HUES64 (cell line): Measurements from ENCODE around the gene ENOSF1.
A peak's percentile ranks its signal among the peaks of the same experiment; 100 is the strongest.

ENCODE experiments used
- H3K27ac ChIP-seq: 2 replicates; pipeline ENCODE4 v1.7.0; 2013; ENCODE audit warnings: low read depth, low read length, inconsistent platforms
- H3K27me3 ChIP-seq: 2 replicates; pipeline ENCODE4 v1.6.1; 2013; ENCODE audit warnings: mild to moderate bottlenecking, low read length; ENCODE audit not compliant: insufficient read depth
- H3K36me3 ChIP-seq: 2 replicates; pipeline ENCODE4 v1.6.1; 2013; ENCODE audit warnings: mild to moderate bottlenecking, low read length; ENCODE audit not compliant: insufficient read depth
- H3K4me1 ChIP-seq: 2 replicates; pipeline ENCODE4 v1.6.1; 2013; ENCODE audit warnings: mild to moderate bottlenecking, low read length, moderate library complexity; ENCODE audit not compliant: insufficient read depth
- H3K4me3 ChIP-seq: 2 replicates; pipeline ENCODE4 v1.5.1; 2013; ENCODE audit warnings: mild to moderate bottlenecking, low read length, moderate library complexity
- H3K9ac ChIP-seq: 2 replicates; pipeline ENCODE4 v1.6.1; 2013; ENCODE audit warnings: mild to moderate bottlenecking, low read depth, low read length
- H3K9me3 ChIP-seq: 2 replicates; pipeline ENCODE4 v1.6.1; 2013; ENCODE audit warnings: low read depth, low read length; ENCODE audit not compliant: insufficient read depth
- WGBS: fragments of 150-250, 120-280 bp; methylation state at CpG from one replicate; pipeline ENCODE4 v1.1.7; 2013; ENCODE audit warnings: missing lambda C conversion rate; 5-methylcytosine and 5-hydroxymethylcytosine counted together

The ENOSF1 gene

DNA sequence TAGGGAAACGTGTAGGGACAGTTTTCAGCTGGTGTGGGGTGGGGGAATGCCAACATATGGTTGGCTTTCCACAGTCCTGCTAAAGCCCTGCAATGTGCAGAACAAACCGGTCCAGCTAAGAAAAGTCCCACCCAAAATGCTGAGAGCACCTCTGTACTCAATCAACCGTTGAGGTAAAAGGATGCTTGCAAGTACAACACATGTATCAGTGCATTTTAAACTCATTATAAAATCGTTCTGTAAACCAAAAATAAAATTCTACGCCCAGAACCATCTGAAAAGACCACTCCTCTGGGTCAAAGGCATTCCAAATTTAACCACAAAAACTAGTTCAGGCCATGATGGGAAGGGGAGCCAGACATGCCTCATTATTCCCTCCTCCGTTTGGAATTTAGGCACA is 57.0 kb downstream of the ENOSF1 start:
- 85% methylated on average over 6 of the region's 6 CpGs for WGBS
- H3K4me1 ChIP-seq: peaks cover 7% of the 10 kb centered on the region
- no peak overlapping the region for H3K9ac ChIP-seq
- H3K36me3 ChIP-seq: peaks cover 16% of the 10 kb centered on the region
- no peak overlapping the region for H3K27ac ChIP-seq
- H3K27me3 ChIP-seq: no peaks in the 10 kb centered on the region
- H3K9me3 ChIP-seq: no peaks in the 10 kb centered on the region
- H3K4me3 ChIP-seq: no peak overlapping the region

DNA sequence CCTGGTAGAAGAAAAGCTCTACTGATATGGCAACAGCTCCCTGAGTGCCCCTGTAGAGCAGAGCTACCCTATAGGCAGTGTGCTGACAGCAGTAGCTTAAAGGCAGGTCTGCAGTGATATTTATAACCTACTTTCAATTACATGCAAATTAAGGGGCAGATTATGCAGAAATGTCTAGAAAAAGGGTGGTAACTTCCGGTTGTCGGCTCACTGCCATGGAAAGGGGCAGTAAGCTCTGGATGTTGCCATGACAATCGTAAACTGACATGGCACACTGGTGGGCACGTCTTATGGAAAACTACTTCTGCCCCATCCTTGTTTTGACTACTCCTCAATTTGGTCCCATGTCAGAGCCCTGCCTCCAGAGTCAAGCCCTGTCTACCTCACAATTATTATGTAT is 57.8 kb downstream of the ENOSF1 start:
- Histone ChIP-seq H3K9ac (no peak overlapping the region), H3K27ac (no peak overlapping the region), H3K36me3 (peaks cover 8% of the 10 kb centered on the region), H3K27me3 (no peaks in the 10 kb centered on the region), H3K4me1 (peaks cover 7% of the 10 kb centered on the region), H3K4me3 (no peak overlapping the region), H3K9me3 (no peaks in the 10 kb centered on the region)
- WGBS: 96% methylated on average over 4 of the region's 4 CpGs

DNA sequence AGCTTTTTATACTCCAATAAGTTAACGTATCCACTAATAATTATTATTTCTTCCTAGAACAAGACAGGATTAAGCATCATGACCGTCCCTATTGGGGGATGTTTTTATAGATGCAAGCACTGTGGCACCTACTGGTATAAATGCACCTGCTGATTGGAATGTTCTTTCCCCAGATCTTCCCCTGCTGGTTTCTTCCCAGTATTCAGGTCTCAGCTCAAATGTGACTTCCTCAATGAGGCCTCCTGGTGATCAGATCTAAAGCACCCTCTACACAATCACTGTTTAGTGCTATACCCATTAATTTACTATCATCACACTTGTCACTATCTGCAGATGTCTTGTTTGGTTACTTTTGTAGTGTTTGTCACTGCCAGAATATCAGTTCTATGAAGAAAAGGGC is 58.9 kb downstream of the ENOSF1 start:
- peaks cover 4% of the 10 kb centered on the region for H3K4me1 ChIP-seq
- no peak overlapping the region for H3K9ac ChIP-seq
- no peaks in the 10 kb centered on the region for H3K27me3 ChIP-seq
- no peak overlapping the region for H3K27ac ChIP-seq
- WGBS: 89% methylated on average over 1 of the region's 2 CpGs
- H3K4me3 ChIP-seq: no peak overlapping the region
- no peaks in the 10 kb centered on the region for H3K36me3 ChIP-seq
- no peaks in the 10 kb centered on the region for H3K9me3 ChIP-seq

DNA sequence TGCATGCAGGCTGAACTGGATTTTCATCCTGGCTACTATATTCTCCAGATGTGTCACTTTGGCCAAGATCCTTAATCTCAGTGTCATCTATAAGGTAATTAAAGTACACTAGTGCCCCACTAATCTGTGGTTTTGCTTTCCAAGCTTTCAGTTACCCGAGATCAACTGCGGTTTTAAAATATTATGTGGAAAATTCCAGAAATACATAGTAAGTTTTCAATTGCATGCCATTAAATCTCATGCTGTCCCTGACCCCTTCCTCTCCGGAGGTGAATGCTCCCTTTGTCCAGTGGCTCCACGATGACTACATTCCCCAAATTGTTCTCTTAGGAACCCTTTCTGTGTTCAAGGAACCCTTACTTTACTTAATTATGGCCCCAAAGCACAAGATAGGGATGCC is 60.3 kb downstream of the ENOSF1 start:
- H3K9me3 ChIP-seq: no peaks in the 10 kb centered on the region

DNA sequence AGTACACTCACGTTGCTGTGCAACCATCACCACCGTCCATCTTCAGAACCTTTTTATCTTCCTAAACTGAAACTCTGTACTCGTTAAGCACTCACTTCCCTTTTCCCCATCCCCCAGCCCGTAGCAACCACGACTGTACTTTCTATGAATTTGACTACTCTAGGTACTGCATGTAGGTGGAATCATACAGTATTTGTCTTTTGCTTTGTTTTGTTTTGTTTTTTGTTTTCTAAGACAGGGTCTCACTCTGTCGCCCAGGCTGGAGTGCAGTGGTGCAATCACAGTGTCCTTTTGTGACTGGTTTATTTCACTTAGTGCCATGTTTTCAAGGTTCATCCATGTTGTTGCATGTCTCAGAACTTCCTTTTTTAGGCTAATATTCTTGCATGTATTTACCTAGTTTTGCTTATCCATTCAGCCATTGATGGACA is 62.0 kb downstream of the ENOSF1 start:
- H3K36me3 ChIP-seq: no peaks in the 10 kb centered on the region
- no peaks in the 10 kb centered on the region for H3K27me3 ChIP-seq
- H3K9ac ChIP-seq: no peak overlapping the region
- 77% methylated on average over 5 of the region's 6 CpGs for WGBS
- no peak overlapping the region for H3K27ac ChIP-seq
- H3K9me3 ChIP-seq: no peaks in the 10 kb centered on the region
- H3K4me3 ChIP-seq: no peak overlapping the region
- peaks cover 4% of the 10 kb centered on the region for H3K4me1 ChIP-seq

More for the DNA sequence above, 60.3 kb downstream of the ENOSF1 start:
- Histone ChIP-seq H3K36me3 (no peaks in the 10 kb centered on the region), H3K27me3 (no peaks in the 10 kb centered on the region), H3K4me1 (peaks cover 4% of the 10 kb centered on the region), H3K4me3 (no peak overlapping the region), H3K9ac (no peak overlapping the region), H3K27ac (no peak overlapping the region)
- WGBS: 88% methylated on average over 4 of the region's 4 CpGs

DNA sequence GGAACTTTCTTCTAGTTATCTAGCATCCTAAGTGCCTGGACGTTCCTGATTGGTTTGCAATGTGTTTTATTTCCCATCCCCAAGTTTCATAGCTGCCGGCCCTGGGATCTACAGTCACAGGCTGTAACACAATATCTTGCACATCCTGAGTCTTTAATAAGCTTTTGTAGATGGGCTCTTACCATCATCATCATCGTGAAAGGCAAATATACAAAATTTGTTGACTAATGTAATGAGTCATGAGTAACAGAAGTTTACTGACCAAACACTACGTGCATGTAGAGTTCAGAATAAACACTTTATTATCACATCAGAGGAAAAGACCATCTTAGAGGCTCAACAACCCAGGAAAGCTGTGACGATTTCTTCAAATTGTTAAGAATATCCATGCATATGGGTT is 63.1 kb downstream of the ENOSF1 start:
- Histone ChIP-seq H3K27ac (no peak overlapping the region), H3K27me3 (no peaks in the 10 kb centered on the region), H3K9ac (no peak overlapping the region), H3K4me3 (no peak overlapping the region), H3K4me1 (peaks cover 4% of the 10 kb centered on the region), H3K9me3 (no peaks in the 10 kb centered on the region), H3K36me3 (no peaks in the 10 kb centered on the region)
- WGBS: 95% methylated on average over 4 of the region's 5 CpGs

DNA sequence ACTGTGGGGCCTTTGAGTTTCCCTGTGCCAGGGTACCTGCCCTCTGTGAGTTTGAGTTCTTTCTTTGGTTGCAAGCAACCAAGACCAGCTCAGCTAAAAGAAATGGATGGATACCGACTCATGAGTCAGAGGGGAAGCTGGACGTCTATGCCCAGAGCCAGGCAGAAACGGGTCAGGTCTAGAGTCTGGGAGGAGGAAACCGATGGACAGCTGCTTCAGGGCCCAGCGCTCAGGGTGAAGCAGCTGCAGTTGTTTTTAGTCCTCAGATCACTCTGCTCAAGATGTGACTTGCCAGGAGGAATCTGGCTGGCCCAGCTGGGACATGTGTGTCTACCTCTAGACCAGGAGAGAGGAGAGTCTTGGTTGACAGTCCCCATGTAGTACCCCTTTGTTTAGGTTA is 65.1 kb downstream of the ENOSF1 start:
- Histone ChIP-seq H3K27me3 (no peaks in the 10 kb centered on the region), H3K27ac (no peak overlapping the region), H3K4me3 (no peak overlapping the region), H3K36me3 (no peaks in the 10 kb centered on the region), H3K9me3 (no peaks in the 10 kb centered on the region), H3K4me1 (no peaks in the 10 kb centered on the region; the same call in 1 of the 2 replicates), H3K9ac (no peak overlapping the region)
- 91% methylated on average over 5 of the region's 5 CpGs for WGBS

DNA sequence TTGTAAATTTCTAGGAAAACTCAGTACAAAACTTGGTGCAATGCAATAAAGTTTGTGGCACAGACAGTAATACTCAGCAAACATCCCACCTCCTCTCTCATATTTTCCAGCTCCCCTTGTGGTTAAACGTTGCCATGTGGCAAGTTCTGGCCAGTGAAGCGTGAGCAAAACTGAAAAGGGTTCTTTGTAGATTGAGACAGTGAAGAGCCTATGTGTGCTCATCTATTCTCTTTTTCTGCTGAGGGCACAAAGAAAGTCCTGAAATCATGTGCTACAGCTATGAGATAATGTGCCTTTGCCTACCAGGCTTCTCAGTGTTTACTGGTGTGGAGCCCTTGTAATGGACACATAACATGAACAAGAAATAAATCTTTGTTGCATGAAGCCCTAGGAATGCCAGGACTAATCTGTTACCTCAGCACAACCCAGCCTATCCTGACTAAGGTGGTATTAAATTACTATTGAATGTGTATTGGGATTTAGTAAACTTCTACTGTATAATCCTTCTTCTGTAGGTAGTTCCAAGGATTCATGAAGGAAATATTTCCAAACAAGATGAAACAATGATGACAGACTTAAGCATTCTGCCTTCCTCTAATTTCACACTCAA is 67.9 kb downstream of the ENOSF1 start:
- H3K4me3 ChIP-seq: no peak overlapping the region
- H3K27ac ChIP-seq: no peak overlapping the region
- no peaks in the 10 kb centered on the region for H3K4me1 ChIP-seq
- WGBS: 63% methylated on average over 2 of the region's 2 CpGs
- H3K36me3 ChIP-seq: no peaks in the 10 kb centered on the region
- H3K9ac ChIP-seq: no peak overlapping the region
- H3K9me3 ChIP-seq: no peaks in the 10 kb centered on the region
- H3K27me3 ChIP-seq: no peaks in the 10 kb centered on the region

DNA sequence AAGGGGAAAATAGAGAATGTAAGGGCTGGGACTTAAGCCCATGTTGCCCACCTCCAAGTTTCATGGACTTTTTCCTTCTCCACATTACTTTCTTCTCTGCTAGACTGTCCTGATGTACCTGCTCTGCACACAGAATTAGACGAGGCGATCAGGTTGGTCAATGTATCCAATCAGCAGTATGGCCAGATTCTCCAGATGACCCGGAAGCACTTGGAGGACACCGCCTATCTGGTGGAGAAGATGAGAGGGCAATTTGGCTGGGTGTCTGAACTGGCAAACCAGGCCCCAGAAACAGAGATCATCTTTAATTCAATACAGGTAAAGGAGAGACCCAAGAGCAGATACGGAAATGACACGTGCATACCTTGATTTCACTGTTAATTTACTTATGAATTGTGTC is 71.2 kb downstream of the ENOSF1 start:
- Histone ChIP-seq H3K4me1 (no peaks in the 10 kb centered on the region), H3K4me3 (no peak overlapping the region), H3K9me3 (no peaks in the 10 kb centered on the region), H3K36me3 (no peaks in the 10 kb centered on the region), H3K27ac (no peak overlapping the region), H3K9ac (no peak overlapping the region), H3K27me3 (no peaks in the 10 kb centered on the region)
- 95% methylated on average over 6 of the region's 6 CpGs for WGBS

DNA sequence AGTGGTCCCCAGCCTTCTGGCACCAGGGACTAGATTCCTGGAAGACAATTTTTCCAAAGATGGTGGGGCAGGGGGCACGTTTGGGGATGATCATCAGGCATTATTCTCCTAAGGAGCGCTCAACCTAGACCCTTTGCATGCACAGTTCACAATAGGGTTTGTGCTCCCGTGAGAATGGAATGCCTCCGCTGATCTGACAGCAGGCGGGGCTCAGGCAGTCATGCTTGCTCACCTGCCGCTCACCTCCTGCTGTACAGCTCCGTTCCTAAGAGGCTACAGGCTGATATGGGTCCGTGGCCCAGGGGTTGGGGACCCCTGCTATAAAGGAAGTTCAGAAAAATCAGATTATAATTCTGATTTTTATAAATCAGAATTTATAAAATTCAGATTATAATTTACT is 77.3 kb downstream of the ENOSF1 start:
- Histone ChIP-seq H3K27ac (peak overlapping the region; percentile 62; the same call in 1 of the 2 replicates), H3K9me3 (no peaks in the 10 kb centered on the region), H3K27me3 (no peaks in the 10 kb centered on the region), H3K4me1 (peaks cover 14% of the 10 kb centered on the region), H3K4me3 (peak overlapping the region; percentile 28; the same call in 1 of the 2 replicates), H3K9ac (no peak overlapping the region), H3K36me3 (no peaks in the 10 kb centered on the region)
- WGBS: 22% methylated on average over 7 of the region's 8 CpGs

DNA sequence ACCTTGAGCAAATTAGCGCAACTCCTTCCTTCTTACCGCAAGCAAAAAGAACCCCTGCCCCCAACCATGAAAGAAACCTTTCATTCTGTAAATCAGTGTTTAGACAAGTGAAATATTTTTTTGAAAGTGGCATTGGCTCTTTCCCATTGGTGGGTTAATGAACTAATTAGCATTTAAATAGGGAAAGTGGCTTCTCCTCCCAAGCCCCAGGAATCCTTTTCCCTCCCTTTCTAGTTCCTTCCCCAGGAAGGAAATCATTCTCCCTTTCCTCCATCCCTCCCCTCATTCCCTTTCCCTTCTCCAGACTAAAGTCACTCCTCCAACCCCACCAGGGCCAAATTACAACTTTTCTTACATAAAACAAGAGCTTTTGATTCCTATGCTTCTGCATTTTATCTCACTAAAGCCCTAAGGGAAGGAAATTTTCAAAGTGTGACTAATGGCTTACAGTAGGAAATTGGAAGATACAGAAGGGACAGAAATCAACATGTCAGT is 77.8 kb downstream of the ENOSF1 start:
- WGBS: no CpG with 5 or more reads among the region's 2 CpGs
- Histone ChIP-seq H3K9me3 (no peaks in the 10 kb centered on the region), H3K36me3 (no peaks in the 10 kb centered on the region), H3K27ac (peak overlapping the region; percentile 63), H3K27me3 (no peaks in the 10 kb centered on the region), H3K9ac (no peak overlapping the region), H3K4me3 (peak overlapping the region; percentile 28; the same call in 1 of the 2 replicates), H3K4me1 (peaks cover 14% of the 10 kb centered on the region)

DNA sequence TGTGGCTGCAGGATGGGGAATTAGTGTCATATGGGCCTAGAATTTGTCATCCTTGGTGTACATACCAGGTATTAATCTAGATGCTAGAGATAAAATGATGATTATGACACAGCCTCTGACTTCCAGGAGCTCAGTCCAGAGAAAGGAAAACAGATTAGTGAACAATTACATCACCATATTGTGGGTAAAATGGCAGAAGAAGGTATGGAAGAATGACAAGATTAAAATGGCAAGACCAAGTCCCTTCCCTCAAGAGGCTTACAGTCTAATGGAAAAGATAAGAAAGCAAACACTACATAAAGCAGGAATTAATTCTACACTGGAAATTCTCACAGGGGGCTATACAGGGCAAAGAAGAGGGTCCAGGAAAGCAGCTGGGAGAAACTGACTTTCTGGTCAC is 80.9 kb downstream of the ENOSF1 start:
- Histone ChIP-seq H3K27ac (no peak overlapping the region), H3K9me3 (no peaks in the 10 kb centered on the region), H3K27me3 (no peaks in the 10 kb centered on the region), H3K4me3 (no peak overlapping the region), H3K36me3 (no peaks in the 10 kb centered on the region), H3K9ac (no peak overlapping the region), H3K4me1 (peaks cover 14% of the 10 kb centered on the region)
